Thyroid gland (tissue), 4 donors: Measurements from ENCODE around the gene RELB.

ENCODE experiments used
- CTCF ChIP-seq, 6 experiments: fragments of 200-600 bp in 3 of 6; fragments of 450-650 bp in 3 of 6; sonication (generic) in 3 of 6; IDR thresholded peaks; one replicate each; pipeline ENCODE4 v1.5.1; 2016 to 2019; ENCODE audit warnings: antibody characterized with exemption in 6 of 6, mild to moderate bottlenecking in 2 of 6, inconsistent platforms in 1 of 6, moderate library complexity in 1 of 6
- POLR2A ChIP-seq, 2 donors: fragments of 450-650 bp; IDR thresholded peaks; one replicate each; pipeline ENCODE4 v1.6.1; 2017; ENCODE audit warnings: antibody characterized with exemption in 2 of 2, mild to moderate bottlenecking in 2 of 2, moderate library complexity in 1 of 2

GRCh38 chr19:45023048-45023447 is 21.8 kb downstream of the RELB start:
- TF ChIP-seq POLR2A (IDR thresholded peaks at IDR 0.05): no peak
- no peak for TF ChIP-seq CTCF (IDR thresholded peaks at IDR 0.05)
